NB4 (cell line): ENCODE data around the gene HDAC4.

ENCODE experiments used
- CTCF ChIP-seq: IDR thresholded peaks from one replicate; pipeline ENCODE4 v1.5.1; 2012; ENCODE audit warnings: low read depth, low read length
- POLR2A ChIP-seq: IDR thresholded peaks from 2 replicates; pipeline ENCODE4 v1.6.1; 2011; ENCODE audit warnings: mild to moderate bottlenecking; ENCODE audit not compliant: insufficient read length; ENCODE audit errors: extremely low read depth

GRCh38 chr2:239264492-239264837 lies 136.4 kb downstream of the HDAC4 start:
- no peak for TF ChIP-seq CTCF
- no peak for TF ChIP-seq POLR2A
